Endometrium (tissue), 2 donors: ENCODE data around the gene SLC4A2.
"Not testable (repeated sequence)": the region's sequence is repeated elsewhere in the genome, so short reads cannot be mapped to it uniquely, and the experiment has no call there.

ENCODE experiments used
- FAIRE-seq: peaks from 2 replicates; lab custom pipeline; 2012; peaks lifted over from hg19 to GRCh38; lab: Jason Lieb, UNC
- donor health status: control.
- donor health status: control.

SLC4A2 gene

GRCh38 chr7:151024435-151025056 is 34.8 kb upstream of the SLC4A2 start, which contains the start of gene ATG9B:
Gene ATG9B (minus strand): TSS chr7:151024494. CDS start chr7:151024423, 71 bp downstream.
- FAIRE-seq: no peak

DNA sequence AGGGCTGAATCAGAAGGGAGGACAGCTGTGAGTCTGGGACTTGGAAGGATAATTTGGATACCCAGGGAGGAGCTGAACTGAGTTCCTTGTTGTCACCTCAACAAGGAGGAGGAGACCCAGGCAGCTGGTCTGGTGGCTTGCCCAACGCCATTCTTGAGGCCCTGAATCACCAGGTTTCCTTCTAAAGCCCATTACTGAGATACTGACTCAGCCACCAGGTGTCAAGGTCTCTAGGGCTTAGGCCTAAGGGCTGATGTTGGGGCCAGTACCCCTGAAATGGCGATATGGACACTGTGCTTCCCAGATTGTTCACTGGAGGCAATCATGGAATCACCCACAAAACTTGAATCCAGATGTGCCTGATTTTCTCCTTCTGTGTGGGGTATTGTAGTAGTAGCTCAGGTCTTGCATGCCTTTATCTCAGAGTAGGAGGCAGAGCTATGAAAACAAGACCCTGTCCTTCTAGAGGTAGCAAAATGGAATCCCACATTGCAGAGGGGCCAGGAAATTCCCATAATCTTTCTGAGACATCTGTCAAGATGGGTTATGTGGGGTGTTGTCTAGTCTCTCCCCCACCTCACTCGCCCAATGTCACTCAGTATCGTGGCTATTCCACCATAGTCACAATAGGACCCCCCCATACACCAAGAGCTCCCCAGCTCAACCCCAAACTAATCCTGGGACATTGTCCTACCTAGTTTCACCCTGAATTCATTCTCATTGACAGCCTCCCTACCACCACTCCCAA is 33.3 kb upstream of the SLC4A2 start:
- no peak for FAIRE-seq

DNA sequence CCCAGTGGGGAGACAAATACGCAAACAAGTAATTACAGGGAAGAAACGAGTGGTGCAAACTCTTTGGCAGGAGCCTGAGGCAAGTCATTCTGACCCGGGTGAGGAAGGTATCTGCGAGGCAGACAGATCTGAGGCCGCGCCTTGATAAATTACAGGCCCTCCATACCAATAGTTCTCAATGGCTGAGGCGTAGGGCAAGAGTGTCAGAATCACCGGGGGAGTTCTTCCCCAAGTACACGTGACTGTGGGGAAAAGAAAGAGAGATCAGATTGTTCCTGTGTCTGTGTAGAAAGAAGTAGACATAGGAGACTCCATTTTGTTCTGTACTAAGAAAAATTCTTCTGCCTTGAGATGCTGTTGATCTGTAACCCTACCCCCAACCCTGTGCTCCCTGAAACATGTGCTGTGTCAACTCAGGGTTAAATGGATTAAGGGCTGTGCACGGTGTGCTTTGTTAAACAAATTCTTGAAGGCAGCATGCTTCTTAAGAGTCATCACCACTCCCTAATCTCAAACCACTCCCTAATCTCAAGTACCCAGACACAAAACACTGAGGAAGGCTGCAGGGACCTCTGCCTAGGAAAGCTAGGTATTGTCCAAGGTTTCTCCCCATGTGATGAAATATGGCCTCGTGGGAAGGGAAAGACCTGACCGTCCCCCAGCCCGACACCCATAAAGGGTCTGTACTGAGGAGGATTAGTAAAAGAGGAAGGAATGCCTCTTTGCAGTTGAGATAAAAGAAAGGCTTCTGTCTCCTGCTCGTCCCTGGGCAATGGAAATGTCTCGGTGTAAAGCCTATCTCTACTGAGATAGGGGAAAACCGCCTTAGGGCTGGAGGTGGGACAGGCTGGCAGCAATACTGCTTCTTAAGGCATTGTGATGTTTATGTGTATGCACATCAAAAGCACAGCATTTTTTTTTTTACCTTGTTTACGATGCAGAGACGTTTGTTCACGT is 32.3 kb upstream of the SLC4A2 start:
- not testable (repeated sequence) for FAIRE-seq

- not testable (repeated sequence) for FAIRE-seq
These were observed 31.7 kb upstream of the SLC4A2 start for GRCh38 chr7:151027728-151028130.

GRCh38 chr7:151028131-151028947 is 31.1 kb upstream of the SLC4A2 start, which contains the start of gene ABCB8:
Gene ABCB8 (plus strand): TSS chr7:151028450. CDS start chr7:151028516, 66 bp downstream.
- FAIRE-seq: peak; percentile 95

DNA sequence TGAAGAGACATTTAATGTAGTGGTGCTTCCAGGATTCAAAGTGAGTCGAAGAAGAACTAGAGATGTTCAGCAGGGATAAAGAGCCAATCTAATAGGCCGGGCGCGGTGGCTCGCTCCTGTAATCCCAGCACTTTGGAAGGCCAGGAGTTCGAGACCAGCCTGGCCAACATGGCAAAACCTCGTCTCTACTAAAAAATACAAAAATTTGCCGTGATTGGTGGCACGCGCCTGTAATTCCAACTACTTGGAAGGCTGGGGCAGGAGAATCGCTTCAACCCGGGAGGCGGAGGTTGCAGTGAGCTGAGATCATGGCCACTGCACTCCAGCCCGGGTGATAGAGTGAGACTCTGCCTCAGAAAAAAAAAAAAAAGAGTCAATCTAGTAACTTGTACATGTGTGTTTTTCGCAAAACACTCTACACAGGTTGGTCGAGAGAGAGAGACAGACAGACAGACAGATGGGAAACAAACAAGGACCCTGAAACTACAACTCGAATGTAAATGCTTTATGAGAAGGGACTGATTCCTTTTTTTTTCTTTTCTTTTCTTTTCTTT is 30.4 kb upstream of the SLC4A2 start:
- FAIRE-seq: no peak

GRCh38 chr7:151031011-151031410 is 28.4 kb upstream of the SLC4A2 start:
- FAIRE-seq: peak; percentile 50

- FAIRE-seq: no peak
These were observed 26.2 kb upstream of the SLC4A2 start for GRCh38 chr7:151032936-151033863.

DNA sequence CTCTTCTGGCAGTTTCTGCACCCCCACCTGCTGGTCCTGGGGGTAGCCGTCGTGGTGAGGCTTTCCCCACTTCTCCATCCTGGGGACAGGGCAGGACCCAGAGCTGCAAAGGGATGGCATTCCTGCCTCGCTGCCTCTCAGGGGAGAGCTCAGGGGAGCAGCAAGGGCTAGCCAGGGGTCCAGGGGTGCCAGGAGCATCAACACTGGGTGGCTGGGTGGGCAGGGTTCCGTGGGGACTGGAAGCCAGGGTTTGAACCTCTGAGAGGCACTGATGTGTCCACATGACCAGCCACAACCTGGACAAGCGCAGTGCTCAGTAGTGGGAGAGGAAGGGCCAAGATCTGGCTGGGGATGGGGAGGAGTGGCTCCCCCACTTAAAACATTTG is 25.5 kb upstream of the SLC4A2 start:
- no peak for FAIRE-seq

GRCh38 chr7:151034312-151035025 is 24.9 kb upstream of the SLC4A2 start:
- no peak for FAIRE-seq

GRCh38 chr7:151035026-151035717 is 24.2 kb upstream of the SLC4A2 start:
- no peak for FAIRE-seq

DNA sequence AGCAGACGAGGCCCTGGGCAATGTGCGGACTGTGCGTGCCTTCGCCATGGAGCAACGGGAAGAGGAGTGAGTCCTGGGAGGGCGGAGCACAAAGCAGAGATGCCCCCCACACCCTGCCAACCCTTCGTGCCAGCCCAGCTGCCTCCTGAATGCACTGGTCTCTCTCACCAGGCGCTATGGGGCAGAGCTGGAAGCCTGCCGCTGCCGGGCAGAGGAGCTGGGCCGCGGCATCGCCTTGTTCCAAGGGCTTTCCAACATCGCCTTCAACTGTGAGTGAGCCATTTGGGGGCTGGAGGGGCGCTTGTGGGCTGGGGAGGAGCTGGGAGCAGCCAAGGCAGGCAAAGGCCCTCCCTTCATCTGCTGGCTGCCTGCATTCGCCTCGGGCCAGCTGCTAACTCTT is 23.5 kb upstream of the SLC4A2 start:
- FAIRE-seq: no peak

GRCh38 chr7:151038951-151039849 is 20.2 kb upstream of the SLC4A2 start:
- FAIRE-seq: no peak

DNA sequence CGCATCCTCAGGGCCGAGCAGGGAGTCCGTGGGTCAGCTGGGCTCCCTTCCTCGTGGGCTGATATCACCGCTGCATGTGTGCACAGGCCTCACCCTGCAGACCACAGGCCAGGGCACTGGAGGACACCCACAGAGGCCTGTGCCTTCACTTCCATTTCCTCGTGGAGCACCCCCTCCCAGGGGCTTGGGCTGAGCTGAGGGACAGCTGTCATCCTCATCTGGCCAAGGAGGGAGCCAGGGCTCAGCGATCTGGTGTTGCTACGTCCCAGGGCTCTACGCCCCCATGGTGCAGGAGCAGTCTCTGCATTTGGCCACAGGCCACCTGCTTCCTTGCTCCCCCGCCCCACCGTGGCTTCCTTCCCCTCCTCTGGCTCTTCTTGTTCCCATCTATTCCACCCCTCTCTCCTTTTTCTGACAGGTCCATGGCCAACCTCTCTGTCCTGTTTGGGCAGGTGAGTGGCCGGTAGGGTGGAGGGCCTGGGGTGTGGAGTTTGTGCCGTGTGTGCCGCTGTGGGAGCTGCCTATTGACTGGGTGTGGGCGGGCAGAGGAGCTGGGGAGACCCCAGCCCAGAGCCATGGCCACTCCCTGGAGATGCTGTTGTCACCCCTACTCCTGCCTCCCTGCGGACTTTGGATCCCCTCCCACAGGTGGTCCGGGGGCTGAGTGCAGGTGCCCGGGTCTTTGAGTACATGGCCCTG is 19.4 kb upstream of the SLC4A2 start:
- no peak for FAIRE-seq

DNA sequence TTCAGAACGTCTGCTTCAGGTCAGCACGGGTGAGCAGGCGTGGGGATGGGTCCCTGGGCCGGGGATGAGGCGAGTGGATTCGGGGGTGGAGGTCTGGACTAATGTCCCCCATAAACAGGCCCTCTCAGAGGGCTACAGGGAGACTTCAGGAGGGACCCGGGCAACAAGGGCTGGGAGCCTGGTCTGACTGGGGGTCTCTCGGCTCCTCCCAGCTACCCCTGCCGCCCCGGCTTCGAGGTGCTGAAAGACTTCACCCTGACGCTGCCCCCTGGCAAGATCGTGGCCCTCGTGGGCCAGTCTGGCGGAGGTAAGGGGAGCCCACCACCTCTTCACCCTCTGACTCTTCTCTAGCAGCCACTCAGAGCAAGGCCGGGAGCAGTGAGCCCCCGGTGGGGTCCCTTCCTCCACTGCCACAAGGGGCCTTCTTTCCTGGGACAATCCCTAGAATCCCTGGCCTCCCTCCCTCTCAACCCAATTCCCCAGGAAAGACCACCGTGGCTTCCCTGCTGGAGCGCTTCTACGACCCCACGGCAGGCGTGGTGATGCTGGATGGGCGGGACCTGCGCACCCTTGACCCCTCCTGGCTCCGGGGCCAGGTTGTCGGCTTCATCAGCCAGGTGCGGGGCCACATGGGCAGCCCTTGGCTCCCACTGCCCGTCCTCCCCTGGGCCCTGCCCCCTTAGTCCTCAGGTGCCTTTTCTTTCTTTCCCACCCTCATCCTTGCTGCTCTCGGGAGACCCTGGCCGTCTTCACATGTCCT is 18.6 kb upstream of the SLC4A2 start:
- no peak for FAIRE-seq

GRCh38 chr7:151043449-151043848 is 15.9 kb upstream of the SLC4A2 start:
- not testable (repeated sequence) for FAIRE-seq
